KMS-11 (cell line): ENCODE measurements around the gene CTNNA3.

Experiments
- H2AFZ ChIP-seq: fragments of 200-600 bp; sonication (generic); 2 replicates; pipeline ENCODE4 v1.6.1; 2016; ENCODE audit warnings: antibody characterized with exemption, mixed run types, low read depth
- H3K27ac ChIP-seq: fragments of 200-600 bp; sonication (generic); 2 replicates; pipeline ENCODE4 v1.6.1; 2016; ENCODE audit warnings: mild to moderate bottlenecking, mixed run types
- H3K27me3 ChIP-seq: fragments of 200-600 bp; sonication (generic); 2 replicates; pipeline ENCODE4 v1.6.1; 2017; ENCODE audit warnings: mild to moderate bottlenecking, low read depth, mixed run types, moderate library complexity; ENCODE audit not compliant: insufficient read depth
- H3K36me3 ChIP-seq: fragments of 200-600 bp; sonication (generic); 2 replicates; pipeline ENCODE4 v1.6.1; 2017; ENCODE audit warnings: mild to moderate bottlenecking, mixed run types; ENCODE audit not compliant: insufficient read depth
- H3K4me1 ChIP-seq: fragments of 200-600 bp; sonication (generic); 2 replicates; pipeline ENCODE4 v1.6.1; 2016; ENCODE audit warnings: mild to moderate bottlenecking, low read depth, mixed run types; ENCODE audit not compliant: poor library complexity, severe bottlenecking
- H3K4me2 ChIP-seq: fragments of 200-600 bp; sonication (generic); 2 replicates; pipeline ENCODE4 v1.7.0; 2016; ENCODE audit warnings: mild to moderate bottlenecking, mixed run types
- H3K4me3 ChIP-seq: fragments of 200-600 bp; sonication (generic); IDR thresholded peaks from 2 replicates; pipeline ENCODE4 v1.6.1; 2017; ENCODE audit warnings: low read depth, low read length, mixed read lengths; ENCODE audit not compliant: insufficient read depth
- H3K79me2 ChIP-seq: fragments of 200-600 bp; sonication (generic); 2 replicates; pipeline ENCODE4 v1.6.1; 2016; ENCODE audit warnings: low read depth, mixed run types; ENCODE audit not compliant: insufficient read depth
- H3K9ac ChIP-seq: fragments of 200-600 bp; sonication (generic); 2 replicates; pipeline ENCODE4 v1.6.1; 2016; ENCODE audit warnings: mild to moderate bottlenecking, mixed run types
- H4K20me1 ChIP-seq: fragments of 200-600 bp; sonication (generic); 2 replicates; pipeline ENCODE4 v1.6.1; 2016; ENCODE audit warnings: mild to moderate bottlenecking, mixed run types; ENCODE audit not compliant: insufficient read depth
- TF ChIP-seq, protein P1 (sequence below): fragments of 200-600 bp; sonication (generic); conservative IDR thresholded peaks from 2 replicates; pipeline ENCODE4 v1.6.1; 2017; ENCODE audit warnings: low read depth, mild to moderate bottlenecking, antibody characterized with exemption, low read length, moderate library complexity, mixed read lengths

CTNNA3 gene

DNA sequence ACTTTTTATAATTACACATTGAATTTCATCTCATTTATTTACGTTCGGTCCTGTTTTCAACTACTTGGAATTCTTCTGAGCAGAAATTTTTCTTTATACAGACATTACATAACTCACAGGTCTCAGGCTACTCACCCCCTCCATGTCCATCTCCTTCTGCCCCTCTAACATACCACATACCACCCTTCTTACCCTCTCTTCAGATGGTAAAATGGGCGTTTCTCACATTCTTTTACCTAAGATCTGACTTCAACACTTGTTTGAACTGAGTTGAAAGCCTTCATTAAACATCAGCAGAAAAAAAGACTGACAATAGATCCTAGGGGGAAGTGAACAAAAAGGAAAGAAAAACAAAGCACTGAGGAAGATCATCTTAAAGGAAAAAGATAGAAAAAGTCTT is 309.7 kb downstream of the CTNNA3 start:
- Histone ChIP-seq H3K4me3 (no peak overlapping the region), H3K9ac (no peak overlapping the region), H3K27me3 (no peaks in the 10 kb centered on the region), H3K36me3 (no peaks in the 10 kb centered on the region), H4K20me1 (no peaks in the 10 kb centered on the region), H3K4me2 (no peak overlapping the region), H3K4me1 (no peaks in the 10 kb centered on the region), H2AFZ (no peak overlapping the region), H3K27ac (no peak overlapping the region), H3K79me2 (no peaks in the 10 kb centered on the region)
- TF ChIP-seq, protein P1, sequence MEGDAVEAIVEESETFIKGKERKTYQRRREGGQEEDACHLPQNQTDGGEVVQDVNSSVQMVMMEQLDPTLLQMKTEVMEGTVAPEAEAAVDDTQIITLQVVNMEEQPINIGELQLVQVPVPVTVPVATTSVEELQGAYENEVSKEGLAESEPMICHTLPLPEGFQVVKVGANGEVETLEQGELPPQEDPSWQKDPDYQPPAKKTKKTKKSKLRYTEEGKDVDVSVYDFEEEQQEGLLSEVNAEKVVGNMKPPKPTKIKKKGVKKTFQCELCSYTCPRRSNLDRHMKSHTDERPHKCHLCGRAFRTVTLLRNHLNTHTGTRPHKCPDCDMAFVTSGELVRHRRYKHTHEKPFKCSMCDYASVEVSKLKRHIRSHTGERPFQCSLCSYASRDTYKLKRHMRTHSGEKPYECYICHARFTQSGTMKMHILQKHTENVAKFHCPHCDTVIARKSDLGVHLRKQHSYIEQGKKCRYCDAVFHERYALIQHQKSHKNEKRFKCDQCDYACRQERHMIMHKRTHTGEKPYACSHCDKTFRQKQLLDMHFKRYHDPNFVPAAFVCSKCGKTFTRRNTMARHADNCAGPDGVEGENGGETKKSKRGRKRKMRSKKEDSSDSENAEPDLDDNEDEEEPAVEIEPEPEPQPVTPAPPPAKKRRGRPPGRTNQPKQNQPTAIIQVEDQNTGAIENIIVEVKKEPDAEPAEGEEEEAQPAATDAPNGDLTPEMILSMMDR: no peak

DNA sequence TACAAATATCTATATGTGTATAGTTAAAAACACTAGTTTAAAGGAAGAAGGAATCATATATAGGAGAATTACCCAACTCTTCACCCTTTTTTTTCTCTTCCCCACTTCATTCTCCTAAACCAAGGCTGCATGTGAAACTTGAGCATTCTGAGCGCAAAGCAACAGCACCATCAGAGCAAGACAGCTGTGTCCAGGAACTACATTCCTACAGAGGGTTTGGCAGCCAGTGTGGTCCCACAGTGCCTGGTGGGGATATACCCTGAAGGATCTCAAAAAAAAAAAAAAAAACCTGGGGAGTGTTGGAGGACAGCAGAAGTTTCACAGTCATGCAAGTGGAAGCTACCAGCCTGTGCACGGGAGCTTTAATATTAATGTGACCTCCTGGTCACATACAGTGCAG is 310.4 kb downstream of the CTNNA3 start:
- Histone ChIP-seq H3K27ac (no peak overlapping the region), H3K4me2 (no peak overlapping the region), H3K4me1 (no peaks in the 10 kb centered on the region), H3K4me3 (no peak overlapping the region), H3K36me3 (no peaks in the 10 kb centered on the region), H2AFZ (no peak overlapping the region), H3K79me2 (no peaks in the 10 kb centered on the region), H3K27me3 (no peaks in the 10 kb centered on the region), H4K20me1 (no peaks in the 10 kb centered on the region), H3K9ac (no peak overlapping the region)
- TF ChIP-seq, protein P1: no peak

DNA sequence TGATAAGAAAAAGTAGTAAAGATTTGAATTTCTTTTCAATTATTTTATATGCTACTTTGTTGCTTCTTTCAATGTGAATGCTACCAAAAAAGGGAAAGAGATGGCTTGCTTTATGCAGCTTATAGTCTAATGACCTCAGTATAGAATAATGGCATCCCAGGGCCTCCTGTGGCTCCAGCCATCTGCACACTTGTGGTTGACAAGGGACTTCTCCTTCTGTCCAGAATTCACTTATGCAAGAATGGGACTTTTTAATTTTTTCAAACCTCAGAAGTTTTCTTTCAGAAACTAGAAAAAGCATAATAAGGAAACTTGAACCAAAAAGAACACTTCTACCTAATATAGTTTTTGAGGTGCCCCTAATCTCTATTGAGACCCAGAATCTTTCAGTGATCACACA is 310.9 kb downstream of the CTNNA3 start:
- H3K27ac ChIP-seq: no peak overlapping the region
- H3K4me1 ChIP-seq: no peaks in the 10 kb centered on the region
- no peak overlapping the region for H3K4me3 ChIP-seq
- H3K79me2 ChIP-seq: no peaks in the 10 kb centered on the region
- H3K36me3 ChIP-seq: no peaks in the 10 kb centered on the region
- no peak overlapping the region for H3K4me2 ChIP-seq
- no peaks in the 10 kb centered on the region for H4K20me1 ChIP-seq
- no peak overlapping the region for H3K9ac ChIP-seq
- TF ChIP-seq, protein P1: no peak
- H2AFZ ChIP-seq: no peak overlapping the region
- no peaks in the 10 kb centered on the region for H3K27me3 ChIP-seq

DNA sequence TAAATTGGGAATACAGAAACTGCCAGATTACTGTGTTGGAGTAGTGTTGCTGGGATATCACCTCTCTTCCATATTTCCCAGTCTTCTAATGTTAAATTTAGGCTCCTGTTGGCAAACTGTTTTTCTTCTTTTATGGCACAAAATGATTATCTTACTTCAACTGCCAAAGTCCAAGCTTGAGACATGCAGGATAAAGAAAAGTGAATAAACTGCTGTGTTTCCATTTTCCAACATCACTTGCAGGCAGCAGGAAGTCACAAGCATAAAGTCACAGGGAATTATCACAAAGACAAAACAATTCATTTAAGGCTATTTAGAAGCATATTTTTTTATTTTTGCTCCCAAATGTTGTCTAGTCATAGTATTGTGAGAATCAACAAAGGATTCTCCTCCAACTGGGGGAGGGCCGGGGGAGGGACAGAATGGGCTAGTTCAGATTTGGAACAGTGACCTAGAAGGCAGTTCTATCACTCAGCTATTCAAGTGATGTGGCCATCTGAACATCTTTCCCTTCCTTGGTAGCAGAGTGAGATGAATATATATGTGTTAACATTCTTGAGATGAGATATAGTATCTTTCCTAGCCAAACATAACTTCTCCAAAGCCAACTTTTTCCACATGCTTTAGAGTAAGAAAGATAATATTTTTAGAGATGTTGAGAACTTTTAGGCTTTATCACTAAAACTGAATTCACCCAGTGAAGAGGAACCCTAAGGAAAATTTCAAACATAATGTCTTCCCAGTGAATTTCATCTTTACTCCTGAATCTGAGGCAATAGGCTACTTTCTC is 364.7 kb downstream of the CTNNA3 start:
- H3K27ac ChIP-seq: no peak overlapping the region
- H3K4me1 ChIP-seq: no peaks in the 10 kb centered on the region
- no peak overlapping the region for H3K4me2 ChIP-seq
- no peaks in the 10 kb centered on the region for H4K20me1 ChIP-seq
- H3K27me3 ChIP-seq: no peaks in the 10 kb centered on the region
- no peak overlapping the region for H3K9ac ChIP-seq
- no peaks in the 10 kb centered on the region for H3K36me3 ChIP-seq
- H3K79me2 ChIP-seq: no peaks in the 10 kb centered on the region
- H2AFZ ChIP-seq: no peak overlapping the region
- H3K4me3 ChIP-seq: no peak overlapping the region
- TF ChIP-seq, protein P1: no peak
